Activated CD8-positive, alpha-beta T cell treated with anti-CD3 and anti-CD28 coated beads for 36 hours (primary cell): ENCODE measurements around the gene UQCRC1. TPM values are rescaled to one million over a fixed set of nuclear protein-coding genes. Genes with fewer than 3 reads are reported as not detected.

Experiments
- ATAC-seq: fragments of 200-7000 bp; cut with Tn5 transposase; one replicate; pipeline ENCODE4 v1.10.0; 2021; ENCODE audit warnings: mild to moderate bottlenecking, moderate library complexity
- CTCF ChIA-PET: fragments of 350-600 bp; sonication (Branson Sonifier 250); formaldehyde crosslinking; loops from one replicate; lab custom pipeline; 2021; ENCODE audit warnings: antibody characterized with exemption; lab: Charles Lee
- POLR2A ChIA-PET: fragments of 350-600 bp; sonication (Branson Sonifier 250); formaldehyde crosslinking; loops from one replicate; lab custom pipeline; 2021; ENCODE audit warnings: antibody characterized with exemption; lab: Charles Lee
- DNase-seq: peaks from one replicate; pipeline ENCODE4 v3.0.0-alpha.2; 2020
- H3K27ac Mint-ChIP-seq: one replicate; pipeline ENCODE4 v1.8.0; 2021; ENCODE audit warnings: mild to moderate bottlenecking, mixed read lengths
- H3K27me3 Mint-ChIP-seq: one replicate; pipeline ENCODE4 v1.8.0; 2021; ENCODE audit warnings: mixed read lengths
- H3K36me3 Mint-ChIP-seq: one replicate; pipeline ENCODE4 v1.8.0; 2021; ENCODE audit warnings: low read depth, mixed read lengths
- H3K4me1 Mint-ChIP-seq: one replicate; pipeline ENCODE4 v1.8.0; 2021; ENCODE audit warnings: low read depth, mixed read lengths
- H3K4me3 Mint-ChIP-seq: one replicate; pipeline ENCODE4 v1.8.0; 2021; ENCODE audit warnings: mild to moderate bottlenecking, moderate library complexity, mixed read lengths
- H3K9me3 Mint-ChIP-seq: one replicate; pipeline ENCODE4 v1.8.0; 2021; ENCODE audit warnings: mixed read lengths
- CTCF ChIP-seq: fragments of 200-600 bp; IDR thresholded peaks from one replicate; pipeline ENCODE4 v1.8.0; 2022; ENCODE audit warnings: antibody characterized with exemption, mild to moderate bottlenecking
- intact Hi-C: fragments of 100-400 bp; cut with micrococcal nuclease; formaldehyde crosslinking; loops from one replicate; pipeline ENCODE4 v1.10.0; 2022
- total RNA-seq, 2 experiments: library from RNA; stranded (reverse); gene quantifications; one replicate each; pipeline ENCODE4 v1.2.3, GENCODE V29; 2021

The UQCRC1 gene
- total RNA-seq, 2 experiments from 2014 or later: 240 to 256 TPM

- Mint-ChIP-seq H3K9me3 (no peaks in the 10 kb centered on the region), H3K4me1 (peaks cover 14% of the 10 kb centered on the region), H3K27me3 (peaks cover 6% of the 10 kb centered on the region), H3K27ac (peak overlapping the region; percentile 93), H3K36me3 (peaks cover 21% of the 10 kb centered on the region), H3K4me3 (peak overlapping the region; percentile 75)
- CTCF ChIA-PET: interaction anchor here (1.5 to 4.2 kb wide), 2 partner anchors 20 to 219 kb away, joined by 3 to 22 read pairs; partner anchors contain the start of gene SLC26A6
- POLR2A ChIA-PET: interaction anchor here (1.1 to 3.4 kb wide), 3 partner anchors 9 to 20 kb away, joined by 4 to 25 read pairs (median 5); partner anchors contain the start of gene SLC26A6
- TF ChIP-seq CTCF: no peak
- no peak for DNase-seq
- intact Hi-C loops: no loop called here
- no peak for ATAC-seq
Measured at GRCh38 chr3:48655063-48655462, 45.6 kb upstream of the UQCRC1 start.

- Mint-ChIP-seq H3K36me3 (peaks cover 21% of the 10 kb centered on the region), H3K4me1 (peaks cover 14% of the 10 kb centered on the region), H3K27ac (no peak overlapping the region), H3K4me3 (no peak overlapping the region), H3K27me3 (peaks cover 1% of the 10 kb centered on the region), H3K9me3 (no peaks in the 10 kb centered on the region)
- ChIA-PET CTCF (interaction anchor here (4.2 kb wide), 1 partner anchor 18 kb away, joined by 22 read pairs; the partner anchor contains the start of gene SLC26A6), POLR2A (interaction anchor here (0.8 to 1.9 kb wide), 5 partner anchors 9 to 130 kb away, joined by 3 to 6 read pairs (median 3); partner anchors contain the start of genes CELSR3 and SLC26A6)
- intact Hi-C loops: no loop called here
- TF ChIP-seq CTCF: no peak
- DNase-seq (no peak), ATAC-seq (no peak)
Measured at GRCh38 chr3:48652923-48653715, 43.7 kb upstream of the UQCRC1 start.

- no peak overlapping the region for H3K27ac Mint-ChIP-seq
- TF ChIP-seq CTCF: no peak
- ChIA-PET POLR2A (interaction anchor here (1.1 to 1.9 kb wide), 3 partner anchors 11 to 16 kb away, joined by 3 to 6 read pairs (median 3); partner anchors contain the start of genes CELSR3 and SLC26A6), CTCF (no interaction called here)
- DNase-seq (no peak), ATAC-seq (no peak)
- intact Hi-C loops: no loop called here
- H3K27me3 Mint-ChIP-seq: no peaks in the 10 kb centered on the region
- peaks cover 9% of the 10 kb centered on the region for H3K4me1 Mint-ChIP-seq
- H3K36me3 Mint-ChIP-seq: peaks cover 21% of the 10 kb centered on the region
- no peaks in the 10 kb centered on the region for H3K9me3 Mint-ChIP-seq
- H3K4me3 Mint-ChIP-seq: no peak overlapping the region
Measured at GRCh38 chr3:48651771-48652170, 42.3 kb upstream of the UQCRC1 start.

GRCh38 chr3:48650723-48651122 lies 41.3 kb upstream of the UQCRC1 start:
- no peak overlapping the region for H3K27ac Mint-ChIP-seq
- peaks cover 19% of the 10 kb centered on the region for H3K36me3 Mint-ChIP-seq
- POLR2A ChIA-PET: interaction anchor here (1.0 to 1.1 kb wide), 2 partner anchors 13 to 15 kb away, joined by 3 to 4 read pairs; partner anchors contain the start of gene SLC26A6
- DNase-seq: no peak
- H3K4me3 Mint-ChIP-seq: no peak overlapping the region
- no peak for TF ChIP-seq CTCF
- H3K4me1 Mint-ChIP-seq: peaks cover 8% of the 10 kb centered on the region
- CTCF ChIA-PET: interaction anchor here (1.7 kb wide), 1 partner anchor 15 kb away, joined by 7 read pairs; the partner anchor contains the start of gene SLC26A6
- no peaks in the 10 kb centered on the region for H3K27me3 Mint-ChIP-seq
- no peak for ATAC-seq
- intact Hi-C loops: no loop called here
- no peaks in the 10 kb centered on the region for H3K9me3 Mint-ChIP-seq
